Keratinocyte (primary cell): ENCODE data around the gene TXNDC17. TPM values are rescaled to one million over a fixed set of nuclear protein-coding genes. Genes with fewer than 3 reads are reported as not detected.
"Not testable (repeated sequence)": the region's sequence is repeated elsewhere in the genome, so short reads cannot be mapped to it uniquely, and the experiment has no call there.

Experiments
- DNase-seq: peaks from one replicate; pipeline ENCODE4 v3.0.0-alpha.2; 2011; ENCODE audit warnings: low read depth, missing footprints, low spot score
- FAIRE-seq: peaks from 2 replicates; lab custom pipeline; 2011; peaks lifted over from hg19 to GRCh38; lab: Jason Lieb, UNC
- H2AFZ ChIP-seq: 2 replicates; pipeline ENCODE4 v1.6.0; 2012; ENCODE audit warnings: low read length, control low read depth, inconsistent platforms; ENCODE audit not compliant: control insufficient read depth
- H3K27ac ChIP-seq: 2 replicates; pipeline ENCODE4 v1.5.1; 2011; ENCODE audit warnings: low read length; ENCODE audit not compliant: control insufficient read depth, insufficient read depth
- H3K27me3 ChIP-seq: 3 replicates; pipeline ENCODE4 v1.6.0; 2011; ENCODE audit warnings: low read length; ENCODE audit not compliant: control insufficient read depth, insufficient read depth; ENCODE audit errors: extremely low read depth
- H3K36me3 ChIP-seq, 2 experiments: 2 replicates in 1 of 2; 3 replicates in 1 of 2; pipeline ENCODE4 v1.5.1; 2011; ENCODE audit warnings: low read length in 2 of 2, mild to moderate bottlenecking in 1 of 2; ENCODE audit not compliant: control insufficient read depth in 2 of 2, insufficient read depth in 2 of 2; ENCODE audit errors: extremely low read depth in 1 of 2
- H3K4me1 ChIP-seq: 3 replicates; pipeline ENCODE4 v1.5.1; 2011; ENCODE audit warnings: low read length; ENCODE audit not compliant: control insufficient read depth, insufficient read depth; ENCODE audit errors: extremely low read depth
- H3K4me2 ChIP-seq: 3 replicates; pipeline ENCODE4 v1.6.0; 2011; ENCODE audit warnings: low read depth, low read length; ENCODE audit not compliant: control insufficient read depth, insufficient read depth; ENCODE audit errors: extremely low read depth
- H3K4me3 ChIP-seq, 3 experiments: fragments of 200-600 bp in 1 of 3; sonication (generic) in 1 of 3; 2 replicates in 2 of 3; 3 replicates in 1 of 3; pipeline ENCODE4 v1.5.1; 2011 to 2016; ENCODE audit warnings: low read length in 3 of 3, mild to moderate bottlenecking in 3 of 3, control low read depth in 2 of 3, inconsistent platforms in 1 of 3, low read depth in 1 of 3, mixed read lengths in 1 of 3, mixed run types in 1 of 3, moderate library complexity in 1 of 3; ENCODE audit not compliant: control insufficient read depth in 2 of 3, insufficient read depth in 2 of 3; ENCODE audit errors: extremely low read depth in 1 of 3
- H3K79me2 ChIP-seq: 2 replicates; pipeline ENCODE4 v1.6.0; 2012; ENCODE audit warnings: low read length; ENCODE audit not compliant: control insufficient read depth, insufficient read depth
- H3K9ac ChIP-seq: 3 replicates; pipeline ENCODE4 v1.6.0; 2011; ENCODE audit warnings: low read length; ENCODE audit not compliant: control insufficient read depth, insufficient read depth; ENCODE audit errors: extremely low read depth
- H3K9me1 ChIP-seq: 3 replicates; pipeline ENCODE4 v1.6.0; 2011; ENCODE audit warnings: low read length; ENCODE audit not compliant: control insufficient read depth, insufficient read depth; ENCODE audit errors: extremely low read depth
- H3K9me3 ChIP-seq: 2 replicates; pipeline ENCODE4 v1.5.1; 2012; ENCODE audit warnings: low read depth, low read length; ENCODE audit not compliant: control insufficient read depth
- H4K20me1 ChIP-seq: 3 replicates; pipeline ENCODE4 v1.6.0; 2011; ENCODE audit warnings: low read length; ENCODE audit not compliant: control insufficient read depth, insufficient read depth; ENCODE audit errors: extremely low read depth
- EZH2 ChIP-seq: IDR thresholded peaks from one replicate; pipeline ENCODE4 v1.6.1; 2012; ENCODE audit warnings: inconsistent platforms, mild to moderate bottlenecking, low read length, moderate library complexity
- dilution Hi-C: fragments of 300-500 bp; cut with MboI; formaldehyde crosslinking; loops from one replicate; pipeline ENCODE4 v1.7.0; 2020; ENCODE audit warnings: low sequenced_read_pairs; ENCODE audit not compliant: extremely low pct_ligation_motif_present
- polyA plus RNA-seq, 5 experiments: library from polyadenylated mRNA; depleted of rRNA in 3 of 5; stranded (reverse) in 3 of 5; stranded (forward) in 1 of 5; unstranded in 1 of 5; fragments of >200 nt; gene quantifications; 1 replicate in 1 of 5; 2 replicates in 3 of 5; 3 replicates in 1 of 5; pipeline versions ENCODE4 v1.2.1 to v1.2.3, GENCODE V29; 2011 to 2012; ENCODE audit warnings: missing spikeins in 2 of 5, low read depth in 1 of 5, low replicate concordance in 1 of 5
- small RNA-seq, 3 experiments: library from RNA; depleted of rRNA; stranded (forward); fragments of <200 nt; gene quantifications; one replicate each; pipeline ENCODE3, GENCODE V24; 2012; ENCODE audit warnings: low read depth in 3 of 3, low replicate concordance in 1 of 3; ENCODE audit not compliant: insufficient read length in 3 of 3
- TF ChIP-seq, protein P1 (sequence below), 3 experiments: IDR thresholded peaks in 1 of 3; conservative IDR thresholded peaks in 1 of 3; optimal IDR thresholded peaks in 1 of 3; 2 replicates in 2 of 3; 3 replicates in 1 of 3; pipeline versions ENCODE3 to v1.5.1; 2011; ENCODE audit warnings: low read length in 3 of 3, mild to moderate bottlenecking in 3 of 3, moderate library complexity in 2 of 3, control low read depth in 1 of 3, inconsistent platforms in 1 of 3; ENCODE audit not compliant: insufficient read depth in 2 of 3; ENCODE audit errors: extremely low read depth in 1 of 3

TXNDC17 gene
- polyA plus RNA-seq, 1 donor (not counting 4 experiments of a cell fraction or from before 2014, with no cell fraction given), result 1,215 TPM

DNA sequence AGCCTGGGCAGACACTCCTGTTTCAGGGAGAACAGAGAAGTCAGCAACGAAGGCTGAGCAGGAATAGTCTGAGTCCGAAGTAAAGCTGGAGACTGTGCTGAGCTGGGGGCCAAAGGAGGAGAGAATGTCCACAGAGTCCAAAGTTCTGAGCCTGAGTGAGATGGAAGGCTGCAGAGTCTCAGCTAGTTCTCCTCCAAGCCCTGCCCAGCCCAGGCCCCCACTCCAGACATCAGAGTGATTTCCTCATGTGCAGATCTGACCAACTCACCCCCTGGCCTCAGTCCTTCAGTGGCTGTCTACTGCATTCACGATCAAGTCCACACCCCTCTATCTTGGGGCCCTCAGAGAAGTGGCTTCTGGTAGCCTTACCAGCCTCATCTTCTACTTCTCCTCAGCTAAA lies 50.7 kb downstream of the TXNDC17 start:
- FAIRE-seq, result no peak
- no peaks in the 10 kb centered on the region for H3K9me1 ChIP-seq
- no peaks in the 10 kb centered on the region for H3K9me3 ChIP-seq
- dilution Hi-C loops, result no loop called here
- H3K27me3 ChIP-seq, result peaks cover 9% of the 10 kb centered on the region
- no peak overlapping the region for H3K4me3 ChIP-seq
- H3K27ac ChIP-seq, result no peak overlapping the region
- H3K79me2 ChIP-seq, result no peaks in the 10 kb centered on the region
- H4K20me1 ChIP-seq, result no peaks in the 10 kb centered on the region
- DNase-seq, result no peak
- H3K36me3 ChIP-seq, result no peaks in the 10 kb centered on the region
- no peak overlapping the region for H2AFZ ChIP-seq
- TF ChIP-seq, protein P1, sequence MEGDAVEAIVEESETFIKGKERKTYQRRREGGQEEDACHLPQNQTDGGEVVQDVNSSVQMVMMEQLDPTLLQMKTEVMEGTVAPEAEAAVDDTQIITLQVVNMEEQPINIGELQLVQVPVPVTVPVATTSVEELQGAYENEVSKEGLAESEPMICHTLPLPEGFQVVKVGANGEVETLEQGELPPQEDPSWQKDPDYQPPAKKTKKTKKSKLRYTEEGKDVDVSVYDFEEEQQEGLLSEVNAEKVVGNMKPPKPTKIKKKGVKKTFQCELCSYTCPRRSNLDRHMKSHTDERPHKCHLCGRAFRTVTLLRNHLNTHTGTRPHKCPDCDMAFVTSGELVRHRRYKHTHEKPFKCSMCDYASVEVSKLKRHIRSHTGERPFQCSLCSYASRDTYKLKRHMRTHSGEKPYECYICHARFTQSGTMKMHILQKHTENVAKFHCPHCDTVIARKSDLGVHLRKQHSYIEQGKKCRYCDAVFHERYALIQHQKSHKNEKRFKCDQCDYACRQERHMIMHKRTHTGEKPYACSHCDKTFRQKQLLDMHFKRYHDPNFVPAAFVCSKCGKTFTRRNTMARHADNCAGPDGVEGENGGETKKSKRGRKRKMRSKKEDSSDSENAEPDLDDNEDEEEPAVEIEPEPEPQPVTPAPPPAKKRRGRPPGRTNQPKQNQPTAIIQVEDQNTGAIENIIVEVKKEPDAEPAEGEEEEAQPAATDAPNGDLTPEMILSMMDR (optimal IDR thresholded peaks at IDR 0.05 in 1 of 3, IDR thresholded peaks at IDR 0.05 in 1 of 3, conservative IDR thresholded peaks at IDR 0.05 in 1 of 3; ENCODE audit: extremely low read depth in 1 of 3, insufficient read depth in 2 of 3, low read length in 3 of 3), result no peak
- no peak for TF ChIP-seq EZH2
- H3K4me1 ChIP-seq, result no peaks in the 10 kb centered on the region
- H3K9ac ChIP-seq, result no peak overlapping the region
- no peak overlapping the region for H3K4me2 ChIP-seq

DNA sequence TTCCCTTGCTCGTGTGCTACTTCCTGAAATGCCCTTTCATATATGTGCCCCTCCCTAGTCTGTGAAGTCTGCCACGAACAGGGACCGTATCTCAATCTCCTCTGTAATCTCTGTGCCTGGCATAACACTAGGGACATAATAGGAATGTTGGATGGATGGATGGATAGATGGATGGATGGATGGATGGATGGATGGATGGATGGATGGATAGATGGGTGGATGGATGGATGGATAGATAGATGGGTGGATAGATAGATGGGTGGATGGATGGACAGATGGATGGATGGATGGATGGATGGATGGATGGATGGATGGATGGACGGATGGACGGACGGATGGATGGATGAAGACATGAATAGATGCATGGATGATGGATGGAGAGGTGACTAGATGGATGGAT lies 51.1 kb downstream of the TXNDC17 start:
- DNase-seq, FAIRE-seq, H3K27ac ChIP-seq, H3K4me2 ChIP-seq, H3K9me3 ChIP-seq, H3K79me2 ChIP-seq, H3K4me3 ChIP-seq, H3K9me1 ChIP-seq, H3K4me1 ChIP-seq, H3K27me3 ChIP-seq, H3K36me3 ChIP-seq, H2AFZ ChIP-seq, H3K9ac ChIP-seq, H4K20me1 ChIP-seq, dilution Hi-C loops: not testable (repeated sequence)

Small RNAs within 50 kb of the gene (small RNA-seq; reads per million reads assigned to genes)
- 0.13 to 3.0 (median 0.75) reads per million in 3 experiments for gene MIR4520-1
- 0 to 3.5 (median 2.7) reads per million in 3 experiments for gene RNA5SP435

Other genes with a start within 250 kb of the TXNDC17 start
- not detected in 3 replicates for gene AIPL1, start 205.9 kb upstream of the TXNDC17 start, polyA plus RNA-seq
- 1.7 to 7.5 TPM (median 6.5 TPM) in 3 replicates for gene PIMREG, start 196.6 kb upstream of the TXNDC17 start, polyA plus RNA-seq
- 7.7 to 13.6 TPM (median 8.3 TPM) in 3 replicates for gene PITPNM3, start 84.5 kb upstream of the TXNDC17 start, polyA plus RNA-seq
- gene KIAA0753, start 349 bp upstream of the TXNDC17 start, polyA plus RNA-seq, result 6.6 to 11.6 TPM (median 8.3 TPM) in 3 replicates
- gene MED31, start 10.5 kb downstream of the TXNDC17 start, polyA plus RNA-seq, result 21.7 to 49.0 TPM (median 30.6 TPM) in 3 replicates
- gene C17orf100, start 10.7 kb downstream of the TXNDC17 start, polyA plus RNA-seq, result 0.49 to 0.72 TPM (median 0.53 TPM) in 3 replicates
- gene SLC13A5, start 72.3 kb downstream of the TXNDC17 start, polyA plus RNA-seq, result 0.14 to 0.68 TPM (median 0.46 TPM) in 3 replicates
- 5.6 to 10.6 TPM (median 8.9 TPM) in 3 replicates for gene XAF1, start 115.0 kb downstream of the TXNDC17 start, polyA plus RNA-seq
- gene FBXO39, start 135.2 kb downstream of the TXNDC17 start, polyA plus RNA-seq, result 1.9 to 3.3 TPM (median 2.5 TPM) in 3 replicates
- gene TEKT1, start 190.7 kb downstream of the TXNDC17 start, polyA plus RNA-seq, result not detected in 3 replicates